ENCODE measurements around the gene CDH5. TPM values are rescaled to one million over a fixed set of nuclear protein-coding genes. Genes with fewer than 3 reads are reported as not detected.
A peak's percentile ranks its signal among the peaks of the same experiment; 100 is the strongest.

The CDH5 gene
- polyA plus RNA-seq, 1 experiment, result not detected

GRCh38 chr16:66442502-66443268 is 76.2 kb downstream of the CDH5 start:
- H3K36me3 ChIP-seq (ENCODE audit: control insufficient read depth, insufficient read depth, low read length), result no peaks in the 10 kb centered on the region
- ChIA-PET POLR2A (no interaction called here), CTCF (interaction anchor here (1.2 kb wide), 1 partner anchor 26 kb away, joined by 3 read pairs; no protein-coding TSS in a partner anchor)
- no peak overlapping the region for H3K4me3 ChIP-seq (ENCODE audit: low read depth, low read length)
- H3K27me3 ChIP-seq (ENCODE audit: control insufficient read depth, insufficient read depth, low read length), result peaks cover 25% of the 10 kb centered on the region
- TF ChIP-seq, protein P1, sequence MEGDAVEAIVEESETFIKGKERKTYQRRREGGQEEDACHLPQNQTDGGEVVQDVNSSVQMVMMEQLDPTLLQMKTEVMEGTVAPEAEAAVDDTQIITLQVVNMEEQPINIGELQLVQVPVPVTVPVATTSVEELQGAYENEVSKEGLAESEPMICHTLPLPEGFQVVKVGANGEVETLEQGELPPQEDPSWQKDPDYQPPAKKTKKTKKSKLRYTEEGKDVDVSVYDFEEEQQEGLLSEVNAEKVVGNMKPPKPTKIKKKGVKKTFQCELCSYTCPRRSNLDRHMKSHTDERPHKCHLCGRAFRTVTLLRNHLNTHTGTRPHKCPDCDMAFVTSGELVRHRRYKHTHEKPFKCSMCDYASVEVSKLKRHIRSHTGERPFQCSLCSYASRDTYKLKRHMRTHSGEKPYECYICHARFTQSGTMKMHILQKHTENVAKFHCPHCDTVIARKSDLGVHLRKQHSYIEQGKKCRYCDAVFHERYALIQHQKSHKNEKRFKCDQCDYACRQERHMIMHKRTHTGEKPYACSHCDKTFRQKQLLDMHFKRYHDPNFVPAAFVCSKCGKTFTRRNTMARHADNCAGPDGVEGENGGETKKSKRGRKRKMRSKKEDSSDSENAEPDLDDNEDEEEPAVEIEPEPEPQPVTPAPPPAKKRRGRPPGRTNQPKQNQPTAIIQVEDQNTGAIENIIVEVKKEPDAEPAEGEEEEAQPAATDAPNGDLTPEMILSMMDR (IDR thresholded peaks at IDR 0.05; ENCODE audit: insufficient read depth, low read depth, low read length), result no peak
- no peak for DNase-seq (ENCODE audit: low read depth)

GRCh38 chr16:66443269-66443652 is 76.8 kb downstream of the CDH5 start:
- DNase-seq (ENCODE audit: low read depth), result no peak
- H3K36me3 ChIP-seq (ENCODE audit: control insufficient read depth, insufficient read depth, low read length), result no peaks in the 10 kb centered on the region
- CTCF ChIA-PET, result interaction anchor here (1.2 kb wide), 1 partner anchor 25 kb away, joined by 3 read pairs; no protein-coding TSS in a partner anchor
- H3K4me3 ChIP-seq (ENCODE audit: low read depth, low read length), result no peak overlapping the region
- H3K27me3 ChIP-seq (ENCODE audit: control insufficient read depth, insufficient read depth, low read length), result peaks cover 27% of the 10 kb centered on the region
- POLR2A ChIA-PET, result no interaction called here
- TF ChIP-seq, protein P1 (IDR thresholded peaks at IDR 0.05; ENCODE audit: insufficient read depth, low read depth, low read length), result no peak

- Histone ChIP-seq H3K4me3 (ENCODE audit: low read depth, low read length) (no peak overlapping the region), H3K27me3 (ENCODE audit: control insufficient read depth, insufficient read depth, low read length) (peaks cover 25% of the 10 kb centered on the region), H3K36me3 (ENCODE audit: control insufficient read depth, insufficient read depth, low read length) (no peaks in the 10 kb centered on the region)
- POLR2A ChIA-PET, result no interaction called here
- CTCF ChIA-PET, result interaction anchor here (1.2 kb wide), 1 partner anchor 24 kb away, joined by 3 read pairs; no protein-coding TSS in a partner anchor
- TF ChIP-seq, protein P1 (IDR thresholded peaks at IDR 0.05; ENCODE audit: insufficient read depth, low read depth, low read length), result peak; percentile 9; the same call in 1 of the 2 replicates
- DNase-seq (ENCODE audit: low read depth), result no peak
Measured at GRCh38 chr16:66444049-66444481, 77.6 kb downstream of the CDH5 start.

DNA sequence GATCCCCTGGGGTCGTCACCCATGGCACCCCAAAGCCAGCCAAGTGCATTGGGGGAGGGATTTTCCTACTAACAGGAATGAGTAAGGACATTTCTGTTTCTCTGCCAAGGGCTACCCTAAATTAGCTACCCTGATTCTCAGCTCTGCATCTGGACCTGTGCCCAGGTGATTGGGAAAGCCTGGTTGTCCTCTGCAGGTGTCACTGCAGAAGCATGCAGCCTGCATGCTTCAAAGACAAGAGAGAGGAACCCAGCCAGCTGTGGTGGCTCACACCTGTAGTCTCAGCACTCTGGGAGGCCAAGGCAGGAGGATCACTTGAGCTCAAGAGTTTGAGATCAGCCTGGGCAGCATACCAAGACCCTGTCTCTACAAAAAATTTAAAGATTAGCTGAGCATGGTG is 80.2 kb downstream of the CDH5 start:
- CTCF ChIA-PET, result interaction anchor here (0.6 to 1.3 kb wide), 3 partner anchors 9 to 47 kb away, joined by 3 to 4 read pairs (median 3); no protein-coding TSS in a partner anchor
- POLR2A ChIA-PET, result no interaction called here
- TF ChIP-seq, protein P1 (IDR thresholded peaks at IDR 0.05; ENCODE audit: insufficient read depth, low read depth, low read length), result no peak
- Histone ChIP-seq H3K36me3 (ENCODE audit: control insufficient read depth, insufficient read depth, low read length) (no peaks in the 10 kb centered on the region), H3K27me3 (ENCODE audit: control insufficient read depth, insufficient read depth, low read length) (peaks cover 19% of the 10 kb centered on the region), H3K4me3 (ENCODE audit: low read depth, low read length) (no peak overlapping the region)
- no peak for DNase-seq (ENCODE audit: low read depth)

- POLR2A ChIA-PET, result no interaction called here
- no peak for DNase-seq (ENCODE audit: low read depth)
- no peak overlapping the region for H3K4me3 ChIP-seq (ENCODE audit: low read depth, low read length)
- no peaks in the 10 kb centered on the region for H3K36me3 ChIP-seq (ENCODE audit: control insufficient read depth, insufficient read depth, low read length)
- TF ChIP-seq, protein P1 (IDR thresholded peaks at IDR 0.05; ENCODE audit: insufficient read depth, low read depth, low read length), result no peak
- CTCF ChIA-PET, result interaction anchor here (1.3 kb wide), 1 partner anchor 8 kb away, joined by 4 read pairs; no protein-coding TSS in a partner anchor
- peaks cover 19% of the 10 kb centered on the region for H3K27me3 ChIP-seq (ENCODE audit: control insufficient read depth, insufficient read depth, low read length)
Measured at GRCh38 chr16:66447491-66447890, 81.0 kb downstream of the CDH5 start.
